Amygdala (tissue), 56 donors: ENCODE data around the gene SPIN2B.
"Not testable (repeated sequence)": the region's sequence is repeated elsewhere in the genome, so short reads cannot be mapped to it uniquely, and the experiment has no call there.

Experiments
- DNase-seq, 56 donors: peaks; one replicate each; lab custom pipeline; 2025; lab: John Stamatoyannopoulos, UW

The SPIN2B gene

GRCh38 chrX:57121162-57121755 is at the start of gene SPIN2B:
Gene SPIN2B (minus strand): TSS chrX:57121548.
- peak; percentile 7 to 84 (median 48) for DNase-seq

DNA sequence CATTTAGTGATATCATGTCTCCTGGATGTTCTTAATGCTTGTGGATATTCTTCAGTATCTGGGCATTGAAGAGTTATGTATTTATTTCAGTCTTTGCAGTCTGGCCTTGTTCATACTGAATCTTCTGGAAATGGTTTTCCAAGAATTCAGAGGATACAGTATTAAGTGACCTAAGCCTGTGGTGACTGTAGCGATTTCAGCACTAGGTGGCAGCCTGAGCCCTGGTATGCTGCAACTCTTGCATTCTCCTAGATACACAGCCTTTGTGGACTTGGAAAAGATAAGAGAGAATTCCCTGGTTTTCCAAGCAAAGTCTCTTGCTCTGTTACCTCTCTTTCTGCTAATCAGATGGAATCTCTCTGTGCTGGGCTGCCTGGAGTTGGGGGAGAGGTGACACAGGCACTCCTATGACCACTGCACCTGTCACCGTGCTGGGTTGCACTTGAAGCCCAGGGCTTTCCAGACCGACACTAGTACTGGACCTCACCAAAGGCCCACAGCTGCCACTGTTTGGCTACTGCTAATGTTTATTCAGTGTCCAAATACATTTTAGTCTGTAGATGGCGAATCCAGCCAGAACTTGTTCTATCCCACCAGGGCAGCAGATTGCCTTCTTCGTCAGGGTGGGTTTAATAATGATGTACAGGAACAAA is 35.2 kb upstream of the SPIN2B start:
- DNase-seq, result peak in 13 of 56 donors; percentile 0 to 40 (median 6)

DNA sequence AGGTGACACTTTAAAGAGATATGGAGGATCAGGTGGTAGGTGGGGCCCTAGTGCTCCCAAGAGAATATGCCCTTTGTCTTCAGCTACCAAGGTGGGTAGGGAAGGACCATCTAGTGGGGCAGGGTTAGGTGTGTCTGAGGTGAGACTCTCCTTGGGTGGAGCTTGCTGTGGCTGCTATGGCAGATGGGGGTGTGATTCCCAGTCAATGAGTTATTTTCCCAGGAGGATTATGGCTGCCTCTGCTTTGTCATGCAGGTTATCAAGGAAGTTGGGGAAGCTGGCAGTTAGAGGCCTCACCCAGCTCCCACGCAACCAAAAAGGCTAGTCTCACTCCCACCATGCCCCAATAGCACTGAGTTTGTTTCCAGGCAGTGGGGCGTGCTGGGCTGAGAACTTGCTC is 33.8 kb upstream of the SPIN2B start:
- no peak for DNase-seq

GRCh38 chrX:57152222-57152621 is 30.9 kb upstream of the SPIN2B start:
- not testable (repeated sequence) for DNase-seq

DNA sequence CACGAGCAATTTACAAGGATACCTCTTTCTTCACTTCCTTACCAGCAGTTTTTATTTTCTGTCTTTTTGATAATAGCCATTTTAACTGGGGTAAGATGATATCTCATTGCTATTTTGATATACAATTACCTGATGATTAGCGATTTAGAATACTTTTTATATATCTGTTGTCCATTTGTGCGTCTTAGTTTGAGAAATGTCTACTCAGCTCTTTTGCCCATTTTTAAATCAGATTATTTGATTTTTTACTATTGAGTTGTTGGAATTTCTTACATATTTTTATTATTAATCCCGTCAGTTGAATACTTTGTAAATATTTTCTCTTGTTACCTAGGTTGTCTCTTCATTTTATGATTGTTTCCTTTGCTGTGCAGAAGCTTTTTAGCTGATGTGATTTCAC is 17.3 kb upstream of the SPIN2B start:
- no peak for DNase-seq

- no peak for DNase-seq
These were observed 16.2 kb upstream of the SPIN2B start for GRCh38 chrX:57137501-57137900.

GRCh38 chrX:57137073-57137472 is 15.7 kb upstream of the SPIN2B start, which contains the start of gene SPIN2A:
Gene SPIN2A (minus strand): TSS chrX:57137397. CDS start chrX:57136597, 800 bp downstream.
- peak in 3 of 56 donors; percentile 1 to 17 (median 1) for DNase-seq

- DNase-seq, result not testable (repeated sequence)
These were observed 15.2 kb upstream of the SPIN2B start for GRCh38 chrX:57136589-57136988.

DNA sequence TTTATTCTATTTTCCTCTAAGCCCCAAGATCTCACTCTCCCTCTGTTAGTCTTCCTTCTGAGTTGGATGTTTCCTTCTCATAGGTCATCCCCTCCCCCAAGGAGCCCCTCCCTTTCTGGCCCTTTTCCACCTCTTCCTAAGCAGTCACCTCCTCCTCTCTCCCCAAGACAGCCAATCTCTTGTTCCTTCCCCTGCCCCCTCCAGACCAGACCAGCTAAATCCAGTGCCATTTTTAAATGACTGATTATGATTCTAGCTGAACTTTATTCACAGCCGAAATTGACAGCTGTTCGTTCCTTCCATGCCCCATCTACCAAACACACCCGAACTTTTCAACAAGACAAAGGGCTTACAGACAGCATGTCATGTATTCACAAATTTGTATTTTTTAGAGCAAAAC is 13.9 kb upstream of the SPIN2B start:
- no peak for DNase-seq

GRCh38 chrX:57134702-57135101 is 13.4 kb upstream of the SPIN2B start:
- no peak for DNase-seq

DNA sequence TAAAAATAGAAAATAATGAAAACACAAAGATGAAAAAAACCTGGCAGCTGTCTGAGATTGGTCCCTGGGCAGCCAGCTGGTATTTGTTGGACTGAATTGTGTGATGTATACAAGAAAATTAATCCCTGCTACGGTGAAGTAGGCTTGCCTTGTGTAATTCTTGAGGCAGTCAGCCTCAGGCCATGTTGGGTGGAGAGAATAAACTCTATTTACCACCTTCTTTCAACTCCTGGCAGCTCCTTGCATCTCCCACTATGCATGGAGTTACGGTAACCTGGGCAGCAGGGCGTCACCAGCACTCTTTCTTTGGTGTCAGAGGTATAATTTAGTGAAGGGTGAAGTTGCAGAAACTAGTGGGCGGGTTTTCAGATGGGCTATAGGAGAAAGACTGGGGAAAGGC is 12.4 kb upstream of the SPIN2B start:
- no peak for DNase-seq

DNA sequence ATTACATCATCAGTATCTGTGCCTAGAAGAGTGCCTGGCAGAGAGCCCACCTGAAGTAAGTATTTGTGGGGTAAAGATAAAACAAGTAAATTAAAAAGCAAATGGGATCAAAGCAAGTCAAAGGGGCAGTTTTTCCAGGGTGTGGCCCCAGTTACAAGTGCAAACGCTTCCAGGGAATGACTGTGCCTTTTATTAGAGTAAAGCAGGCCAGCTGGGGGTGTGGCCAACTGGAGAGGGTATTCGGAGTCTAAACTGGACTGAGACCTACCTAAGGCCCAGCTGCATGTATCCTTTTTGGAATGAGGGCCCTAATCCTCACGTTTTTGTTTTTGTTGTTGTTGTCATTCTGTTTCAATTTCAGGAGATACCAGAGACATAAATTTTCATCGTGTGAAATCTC is 11.9 kb upstream of the SPIN2B start:
- DNase-seq, result not testable (repeated sequence)

- no peak for DNase-seq
These were observed 10.7 kb upstream of the SPIN2B start for GRCh38 chrX:57132046-57132445.

GRCh38 chrX:57121816-57122215 is 468 bp upstream of the SPIN2B start:
- no peak for DNase-seq

DNA sequence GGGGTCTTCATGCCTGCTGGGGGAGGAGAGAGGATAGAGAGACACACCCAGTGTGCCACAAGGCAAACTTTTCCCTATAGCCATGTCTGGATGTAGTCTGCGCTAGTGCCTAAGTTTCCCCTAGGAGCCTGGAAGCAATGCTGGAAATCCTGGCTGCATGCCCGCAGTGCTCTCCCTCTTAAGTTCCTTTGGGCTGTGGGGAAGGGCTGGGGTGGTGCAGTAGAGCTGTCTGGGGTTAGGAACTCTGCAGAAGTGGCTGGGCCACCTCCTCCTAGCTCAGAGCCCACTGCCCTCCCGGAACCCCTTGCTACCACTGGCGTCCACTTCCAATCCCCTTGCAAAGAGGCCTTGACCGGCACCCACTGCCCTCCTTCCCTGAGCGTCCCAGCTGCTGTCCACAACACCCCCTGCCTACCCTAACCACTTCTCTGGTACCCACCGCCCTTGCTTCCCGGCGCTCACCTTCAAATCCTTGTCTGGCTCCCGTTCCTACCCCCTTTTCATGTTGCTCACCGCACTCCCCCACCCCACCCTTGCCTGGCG is 658 bp downstream of the SPIN2B start:
- DNase-seq, result peak in 3 of 56 donors; percentile 0 to 21 (median 6)

DNA sequence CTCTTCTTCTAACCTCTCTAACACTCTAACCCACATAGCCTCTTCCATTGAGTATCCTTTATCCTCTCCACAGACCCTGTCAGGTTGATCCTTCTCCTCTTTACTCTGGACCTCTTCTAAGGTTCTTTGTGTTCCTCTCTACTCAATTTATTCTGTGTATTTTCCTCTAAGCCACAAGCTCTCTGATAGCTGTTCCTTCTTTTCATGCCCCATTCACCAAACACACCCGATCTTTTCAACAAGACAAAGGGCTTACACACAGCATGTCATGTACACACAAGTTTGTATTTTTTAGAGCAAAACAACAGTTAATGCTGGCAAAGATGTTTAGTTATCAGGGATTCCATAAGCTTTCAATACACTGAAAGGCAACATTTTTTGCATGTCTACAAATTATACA is 1.9 kb downstream of the SPIN2B start:
- no peak for DNase-seq

GRCh38 chrX:57117566-57117965 is 3.8 kb downstream of the SPIN2B start:
- not testable (repeated sequence) for DNase-seq

DNA sequence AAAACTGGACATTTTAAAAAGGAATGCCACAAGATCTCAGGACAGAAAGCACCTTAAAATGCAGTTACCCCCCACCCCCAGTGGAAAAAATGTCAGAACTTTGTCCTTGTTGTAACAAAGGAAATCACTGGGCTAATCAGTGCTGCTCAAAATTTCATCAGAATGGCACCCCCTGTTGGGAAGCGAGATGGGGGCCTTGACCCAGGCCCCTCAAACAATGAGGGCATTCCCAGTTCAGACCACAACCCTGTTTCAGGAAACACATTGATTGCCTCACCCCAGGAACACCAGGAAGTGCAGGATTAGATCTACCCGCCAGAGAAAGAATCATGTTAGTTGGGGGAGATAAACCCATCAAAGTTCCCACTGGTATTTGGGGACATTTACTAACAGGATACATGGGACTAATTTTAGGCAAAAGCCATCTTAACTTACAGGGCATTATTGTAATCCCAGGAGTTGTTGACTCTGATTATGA is 16.4 kb downstream of the SPIN2B start:
- no peak for DNase-seq

GRCh38 chrX:57104406-57104805 is 16.9 kb downstream of the SPIN2B start:
- DNase-seq, result no peak

DNA sequence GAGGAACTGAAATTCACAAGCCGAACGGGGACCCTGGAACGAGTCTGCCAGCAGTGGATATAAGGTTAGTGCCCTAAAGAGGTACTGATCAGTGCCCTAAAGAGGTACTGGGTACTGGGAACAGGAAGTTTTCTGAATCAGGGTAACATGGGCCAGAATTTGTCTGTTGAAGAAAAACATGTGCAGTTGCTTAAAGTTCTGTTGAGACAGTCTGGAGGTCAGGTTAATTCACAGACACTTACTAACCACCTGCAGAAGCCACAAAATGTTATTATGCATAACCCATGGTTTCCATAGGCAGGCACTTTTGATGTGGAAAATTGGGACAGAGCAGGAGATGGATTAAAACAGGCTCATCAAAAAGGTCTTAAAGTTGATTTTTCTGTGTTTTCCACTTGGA is 17.9 kb downstream of the SPIN2B start:
- no peak for DNase-seq

DNA sequence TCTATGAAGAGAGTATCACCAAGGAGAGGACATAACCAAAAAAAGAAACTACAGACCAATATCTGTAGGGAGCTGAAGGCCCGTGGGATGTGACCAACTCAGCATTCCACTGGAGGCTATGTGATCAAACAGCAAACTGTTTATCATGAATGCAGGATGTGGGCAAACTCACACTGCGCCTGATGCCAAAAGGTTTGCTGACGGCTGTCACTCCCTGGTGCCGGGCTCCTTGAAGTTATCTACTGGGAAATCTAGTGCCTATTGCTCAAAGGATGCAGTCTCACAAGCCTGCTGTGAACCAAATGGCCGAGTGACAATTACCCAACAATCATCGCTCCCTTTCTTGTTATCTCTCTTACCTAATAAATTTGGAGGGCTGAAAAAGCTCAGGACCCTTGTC is 18.4 kb downstream of the SPIN2B start:
- DNase-seq, result not testable (repeated sequence)

DNA sequence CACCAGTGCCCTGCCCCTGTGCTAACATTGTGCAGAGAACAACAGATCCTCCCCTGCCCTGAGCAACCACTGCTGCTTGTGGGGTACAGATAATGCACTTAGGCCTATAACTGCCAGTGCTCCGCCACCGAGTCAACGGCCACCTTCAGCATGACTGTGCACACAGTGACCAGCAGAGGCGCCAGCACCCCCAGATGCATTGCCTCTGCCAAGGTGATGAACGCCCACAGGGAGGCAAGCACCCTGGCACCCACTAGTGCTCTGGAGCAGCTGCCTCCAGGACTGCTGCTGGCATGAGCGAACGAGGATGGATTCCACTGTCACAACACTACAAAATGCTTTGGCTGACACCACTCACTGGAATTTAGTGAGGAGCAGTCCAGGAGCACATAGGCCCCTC is 38.2 kb downstream of the SPIN2B start:
- DNase-seq, result no peak
